ENCODE results near the gene CENPM. TPM values are rescaled to one million over a fixed set of nuclear protein-coding genes. Genes with fewer than 3 reads are reported as not detected.
A peak's percentile ranks its signal among the peaks of the same experiment; 100 is the strongest.

Gene CENPM
- total RNA-seq, 2 experiments from 2014 or later = 189 to 354 TPM

DNA sequence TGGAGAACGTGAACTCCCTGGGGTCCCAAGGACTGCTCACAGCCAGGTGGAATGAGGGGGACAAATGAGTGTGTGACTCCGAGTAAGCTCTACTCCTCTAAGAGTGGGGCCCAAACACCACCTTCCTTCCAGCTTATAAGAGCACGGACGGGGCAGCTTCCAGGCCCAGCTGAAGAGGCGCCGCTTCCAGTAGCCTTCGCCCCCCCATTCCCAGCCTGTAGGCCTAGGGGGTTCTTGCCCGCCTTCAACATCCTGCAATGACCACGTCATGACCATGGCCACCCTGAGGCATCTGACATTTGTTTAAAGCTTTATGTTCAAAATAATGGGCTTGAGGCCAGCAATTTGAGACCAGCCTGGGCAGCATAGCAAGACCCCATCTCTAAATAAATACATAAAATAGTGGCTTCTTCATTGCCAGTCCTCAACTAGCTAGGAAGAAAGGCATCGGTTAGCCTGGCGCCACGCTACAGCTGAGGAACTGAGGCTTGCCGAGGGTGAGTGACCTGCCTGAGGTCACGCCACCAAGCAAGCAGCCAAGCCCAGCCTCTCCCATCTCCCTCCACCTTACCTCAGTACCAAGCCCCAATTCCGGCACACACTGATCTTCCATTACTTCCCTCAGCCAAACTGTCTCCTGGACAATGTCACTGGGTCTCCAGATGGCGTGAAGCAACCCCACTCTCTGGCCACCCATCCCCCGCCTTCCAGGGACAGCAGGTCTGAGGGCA, 12.5 kb downstream of the CENPM start:
- no peak overlapping the region for H3K4me3 ChIP-seq (ENCODE audit: low read depth, low read length, poor library complexity, severe bottlenecking)
- peaks cover 96% of the 10 kb centered on the region for H3K4me1 ChIP-seq (ENCODE audit: insufficient read depth, low read length, poor library complexity, severe bottlenecking)
- DNase-seq (ENCODE audit: low spot score) = peak; percentile 26
- POLR2A ChIA-PET = interaction anchor here (0.5 to 1.0 kb wide), 2 partner anchors 12 to 17 kb away, joined by 4 read pairs; partner anchors contain the start of gene CENPM
- peak overlapping the region; percentile 57 for H3K4me2 ChIP-seq (ENCODE audit: low read length)
- H4K20me1 ChIP-seq (ENCODE audit: insufficient read depth, low read length) = no peaks in the 10 kb centered on the region; the same call in 1 of the 2 replicates
- peak overlapping the region; percentile 91 for H3K27ac ChIP-seq (ENCODE audit: low read depth, low read length, poor library complexity, severe bottlenecking)
- CTCF ChIA-PET (ENCODE audit: unreplicated experiment) = no interaction called here
- H3K36me3 ChIP-seq (ENCODE audit: insufficient read depth, low read length) = peaks cover 68% of the 10 kb centered on the region
- BruUV-seq (replicated peaks) = no TSS peak
- H2AFZ ChIP-seq (ENCODE audit: low read length) = no peak overlapping the region
- intact Hi-C loops (cut with micrococcal nuclease; ENCODE audit: unreplicated experiment) = no loop called here
- no peaks in the 10 kb centered on the region for H3K9me3 ChIP-seq (ENCODE audit: low read length)
- H3K9me2 ChIP-seq (ENCODE audit: insufficient read depth, low read length) = no peaks in the 10 kb centered on the region
- H3K79me2 ChIP-seq (ENCODE audit: insufficient read depth, low read depth, low read length) = peaks cover 8% of the 10 kb centered on the region
- TF ChIP-seq EZH2phosphoT487 (IDR thresholded peaks at IDR 0.05; ENCODE audit: borderline replicate concordance, low read depth, low read length) = no peak

DNA sequence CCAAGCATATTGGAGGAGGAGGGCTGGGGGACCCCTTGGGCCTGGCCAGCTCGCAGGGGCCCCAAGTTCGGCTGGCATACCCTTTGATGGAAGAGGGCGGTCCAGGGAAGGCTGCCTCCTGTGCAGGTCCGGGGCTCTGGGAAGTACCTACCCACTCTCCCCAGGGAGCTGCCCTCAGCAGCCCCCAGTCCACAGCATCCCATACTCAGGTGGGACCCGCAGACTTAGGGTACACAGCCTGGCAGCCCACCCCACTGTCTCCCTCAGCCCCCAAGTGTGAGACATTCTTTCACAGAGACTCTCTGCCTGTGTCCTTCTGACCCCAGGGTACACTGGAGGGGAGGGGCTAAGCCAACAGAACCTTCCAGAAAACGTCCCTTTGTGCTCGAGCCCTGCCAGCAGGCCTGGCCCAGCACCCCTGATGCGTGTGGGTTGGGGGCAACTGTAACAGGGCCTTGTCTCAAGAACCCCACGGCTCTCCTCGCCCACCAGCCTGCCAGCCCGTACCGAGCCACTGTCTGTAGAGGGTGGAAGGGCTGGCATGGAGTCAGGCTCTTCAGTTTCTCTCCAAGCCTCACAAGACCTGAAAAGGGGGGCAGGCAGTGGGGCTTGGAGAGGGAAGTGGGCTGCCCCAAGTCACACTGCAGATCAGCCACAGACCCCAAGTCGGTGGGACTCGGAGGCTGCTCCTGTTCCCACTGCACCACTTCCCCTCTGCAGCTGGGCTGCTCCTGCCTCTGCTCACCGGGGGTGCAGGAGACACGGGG, 13.4 kb downstream of the CENPM start:
- peak overlapping the region; percentile 57 for H3K4me2 ChIP-seq (ENCODE audit: low read length)
- POLR2A ChIA-PET = interaction anchor here (0.5 to 1.0 kb wide), 2 partner anchors 13 to 16 kb away, joined by 4 read pairs; partner anchors contain the start of gene CENPM
- peaks cover 3% of the 10 kb centered on the region; the same call in 1 of the 2 replicates for H3K79me2 ChIP-seq (ENCODE audit: insufficient read depth, low read depth, low read length)
- H4K20me1 ChIP-seq (ENCODE audit: insufficient read depth, low read length) = no peaks in the 10 kb centered on the region
- H3K27ac ChIP-seq (ENCODE audit: low read depth, low read length, poor library complexity, severe bottlenecking) = peak overlapping the region; percentile 91
- peaks cover 59% of the 10 kb centered on the region for H3K36me3 ChIP-seq (ENCODE audit: insufficient read depth, low read length)
- TF ChIP-seq, protein P1, sequence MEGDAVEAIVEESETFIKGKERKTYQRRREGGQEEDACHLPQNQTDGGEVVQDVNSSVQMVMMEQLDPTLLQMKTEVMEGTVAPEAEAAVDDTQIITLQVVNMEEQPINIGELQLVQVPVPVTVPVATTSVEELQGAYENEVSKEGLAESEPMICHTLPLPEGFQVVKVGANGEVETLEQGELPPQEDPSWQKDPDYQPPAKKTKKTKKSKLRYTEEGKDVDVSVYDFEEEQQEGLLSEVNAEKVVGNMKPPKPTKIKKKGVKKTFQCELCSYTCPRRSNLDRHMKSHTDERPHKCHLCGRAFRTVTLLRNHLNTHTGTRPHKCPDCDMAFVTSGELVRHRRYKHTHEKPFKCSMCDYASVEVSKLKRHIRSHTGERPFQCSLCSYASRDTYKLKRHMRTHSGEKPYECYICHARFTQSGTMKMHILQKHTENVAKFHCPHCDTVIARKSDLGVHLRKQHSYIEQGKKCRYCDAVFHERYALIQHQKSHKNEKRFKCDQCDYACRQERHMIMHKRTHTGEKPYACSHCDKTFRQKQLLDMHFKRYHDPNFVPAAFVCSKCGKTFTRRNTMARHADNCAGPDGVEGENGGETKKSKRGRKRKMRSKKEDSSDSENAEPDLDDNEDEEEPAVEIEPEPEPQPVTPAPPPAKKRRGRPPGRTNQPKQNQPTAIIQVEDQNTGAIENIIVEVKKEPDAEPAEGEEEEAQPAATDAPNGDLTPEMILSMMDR (conservative IDR thresholded peaks at IDR 0.05; ENCODE audit: low read length) = no peak
- no TSS peak for BruUV-seq (replicated peaks)
- intact Hi-C loops (cut with micrococcal nuclease; ENCODE audit: unreplicated experiment) = no loop called here
- peak; percentile 46 for DNase-seq (ENCODE audit: low spot score)
- no peaks in the 10 kb centered on the region for H3K9me3 ChIP-seq (ENCODE audit: low read length)
- no peak overlapping the region for H3K4me3 ChIP-seq (ENCODE audit: low read depth, low read length, poor library complexity, severe bottlenecking)
- H3K4me1 ChIP-seq (ENCODE audit: insufficient read depth, low read length, poor library complexity, severe bottlenecking) = peaks cover 96% of the 10 kb centered on the region
- CTCF ChIA-PET (ENCODE audit: unreplicated experiment) = no interaction called here
- H2AFZ ChIP-seq (ENCODE audit: low read length) = no peak overlapping the region
- H3K9me2 ChIP-seq (ENCODE audit: insufficient read depth, low read length) = no peaks in the 10 kb centered on the region

DNA sequence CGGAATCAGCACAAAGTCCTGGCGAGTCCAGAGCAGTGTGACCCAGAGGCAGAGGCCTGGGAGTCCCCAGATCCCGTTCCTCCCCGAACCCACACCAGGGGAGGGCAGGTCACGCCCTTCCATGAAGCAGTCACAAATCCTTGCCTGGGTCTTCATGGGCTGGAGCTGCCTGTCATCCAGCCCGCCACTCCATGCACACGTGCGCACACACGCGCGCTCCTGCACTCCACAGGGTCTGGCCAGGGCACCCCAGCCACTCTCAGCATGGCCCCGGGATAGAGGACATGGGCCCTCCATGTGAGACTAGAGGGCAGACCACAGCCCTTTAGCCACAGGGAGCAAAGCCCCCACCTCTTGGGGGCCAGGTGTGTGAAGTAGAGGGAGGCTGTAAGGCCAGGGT, 14.6 kb downstream of the CENPM start:
- no peaks in the 10 kb centered on the region for H3K9me2 ChIP-seq (ENCODE audit: insufficient read depth, low read length)
- H4K20me1 ChIP-seq (ENCODE audit: insufficient read depth, low read length) = no peaks in the 10 kb centered on the region
- peaks cover 3% of the 10 kb centered on the region; the same call in 1 of the 2 replicates for H3K79me2 ChIP-seq (ENCODE audit: insufficient read depth, low read depth, low read length)
- POLR2A ChIA-PET = no interaction called here
- no peak overlapping the region for H3K4me3 ChIP-seq (ENCODE audit: low read depth, low read length, poor library complexity, severe bottlenecking)
- TF ChIP-seq, protein P1 (conservative IDR thresholded peaks at IDR 0.05; ENCODE audit: low read length) = no peak
- TF ChIP-seq EZH2phosphoT487 (IDR thresholded peaks at IDR 0.05; ENCODE audit: borderline replicate concordance, low read depth, low read length) = no peak
- peak overlapping the region; percentile 64 for H3K4me2 ChIP-seq (ENCODE audit: low read length)
- H3K9me3 ChIP-seq (ENCODE audit: low read length) = no peaks in the 10 kb centered on the region
- intact Hi-C loops (cut with micrococcal nuclease; ENCODE audit: unreplicated experiment) = no loop called here
- peaks cover 47% of the 10 kb centered on the region for H3K36me3 ChIP-seq (ENCODE audit: insufficient read depth, low read length)
- no TSS peak for BruUV-seq (replicated peaks)
- CTCF ChIA-PET (ENCODE audit: unreplicated experiment) = no interaction called here
- DNase-seq (ENCODE audit: low spot score) = no peak
- H3K27ac ChIP-seq (ENCODE audit: low read depth, low read length, poor library complexity, severe bottlenecking) = peak overlapping the region; percentile 91
- peaks cover 96% of the 10 kb centered on the region for H3K4me1 ChIP-seq (ENCODE audit: insufficient read depth, low read length, poor library complexity, severe bottlenecking)
- H2AFZ ChIP-seq (ENCODE audit: low read length) = no peak overlapping the region
